Kidney (tissue), 14 donors: ENCODE results near the gene RNF175. TPM values are rescaled to one million over a fixed set of nuclear protein-coding genes. Genes with fewer than 3 reads are reported as not detected.

Experiments
- DNase-seq, 5 donors: peaks; one replicate each; pipeline ENCODE4 v3.0.0-alpha.2; 2013 to 2020
- FAIRE-seq: peaks from 2 replicates; lab custom pipeline; 2012; peaks lifted over from hg19 to GRCh38; lab: Jason Lieb, UNC
- H3K27ac ChIP-seq, 2 donors: one replicate each; pipeline ENCODE4 v1.7.0; 2013; ENCODE audit warnings: low read depth in 2 of 2, low read length in 2 of 2, inconsistent platforms in 1 of 2
- H3K27me3 ChIP-seq: one replicate; pipeline ENCODE4 v1.7.1; 2013; ENCODE audit warnings: low read length, inconsistent platforms; ENCODE audit not compliant: control insufficient read depth, insufficient read depth
- H3K36me3 ChIP-seq, 3 donors: one replicate each; pipeline versions ENCODE4 v1.7.0 to v1.7.1; 2013; ENCODE audit warnings: low read length in 3 of 3, control low read depth in 1 of 3, inconsistent platforms in 1 of 3; ENCODE audit not compliant: insufficient read depth in 3 of 3, control insufficient read depth in 2 of 3
- H3K4me1 ChIP-seq, 3 donors: one replicate each; pipeline versions ENCODE4 v1.7.0 to v1.7.1; 2013; ENCODE audit warnings: low read length in 3 of 3, inconsistent platforms in 1 of 3, low read depth in 1 of 3; ENCODE audit not compliant: control insufficient read depth in 2 of 3, insufficient read depth in 2 of 3
- H3K4me3 ChIP-seq, 3 donors: one replicate each; pipeline versions ENCODE4 v1.7.0 to v1.8.1; 2013; ENCODE audit warnings: low read length in 3 of 3, control low read depth in 1 of 3, inconsistent platforms in 1 of 3
- H3K9ac ChIP-seq, 3 donors: one replicate each; pipeline versions ENCODE4 v1.7.0 to v1.7.1; 2013; ENCODE audit warnings: low read length in 3 of 3, control low read depth in 1 of 3, inconsistent platforms in 1 of 3
- H3K9me3 ChIP-seq, 3 donors: one replicate each; pipeline versions ENCODE4 v1.7.0 to v1.7.1; 2013; ENCODE audit warnings: low read length in 3 of 3, control low read depth in 1 of 3, inconsistent platforms in 1 of 3; ENCODE audit not compliant: control insufficient read depth in 2 of 3, insufficient read depth in 1 of 3
- CTCF ChIP-seq: IDR thresholded peaks from 3 replicates; pipeline ENCODE4 v1.5.1; 2012; ENCODE audit warnings: mild to moderate bottlenecking, moderate library complexity, borderline replicate concordance; ENCODE audit not compliant: insufficient read depth; ENCODE audit errors: extremely low read depth
- intact Hi-C: fragments of 100-400 bp; cut with DNase I; formaldehyde crosslinking; loops from one replicate; pipeline ENCODE4 v1.11.1; 2022
- polyA plus RNA-seq: library from polyadenylated mRNA; stranded (reverse); fragments of 350-450 nt; fragmentation: Illumina TruSeq; extraction: RNeasy Lipid Tissue Mini Kit (QIAGEN cat#74804); gene quantifications from one replicate; pipeline ENCODE4 v1.2.3, GENCODE V29; 2014; ENCODE audit warnings: low read depth, low replicate concordance; ENCODE audit not compliant: insufficient read depth
- total RNA-seq: library from RNA; stranded (reverse); fragmentation: NEBNext Ultra II Directional; extraction: Animal tissue kit (Norgen Biotek cat#: 25700); gene quantifications from one replicate; pipeline ENCODE4 v1.2.1, GENCODE V29; 2021
- donor health status: control.
- donor health status: control.
- donor health status: control.
- donor health status: control.
- donor health status: control.
- donor health status: DM: yes; HTN: yes; CAD: no.
- donor health status: Normal renal cell carcinoma (clear cell type).

The RNF175 gene
- total and polyA plus RNA-seq, 2 donors from 2014 or later, result 0.25 TPM; not detected in 1

- no peak for TF ChIP-seq CTCF
- peak; percentile 77 for FAIRE-seq
- DNase-seq, result peak in 2 of 5 donors; percentile 46 to 60
- Histone ChIP-seq H3K4me1 (peaks cover 0 to 3% (median 0%) of the 10 kb centered on the region in 3 donors), H3K36me3 (no peaks in the 10 kb centered on the region), H3K9ac (no peak overlapping the region), H3K9me3 (no peaks in the 10 kb centered on the region), H3K4me3 (no peak overlapping the region), H3K27ac (no peak overlapping the region), H3K27me3 (peaks cover 12% of the 10 kb centered on the region)
- intact Hi-C loops, result no loop called here
Measured at GRCh38 chr4:153785910-153786721, 26.3 kb upstream of the RNF175 start.

GRCh38 chr4:153784166-153784699 lies 24.4 kb upstream of the RNF175 start:
- no peak for TF ChIP-seq CTCF
- Histone ChIP-seq H3K4me1 (peaks cover 0 to 3% (median 0%) of the 10 kb centered on the region in 3 donors), H3K27me3 (peaks cover 4% of the 10 kb centered on the region), H3K9ac (no peak overlapping the region), H3K27ac (no peak overlapping the region), H3K9me3 (no peaks in the 10 kb centered on the region), H3K36me3 (no peaks in the 10 kb centered on the region), H3K4me3 (no peak overlapping the region)
- intact Hi-C loops, result no loop called here
- FAIRE-seq (no peak), DNase-seq (no peak)

GRCh38 chr4:153782581-153782980 lies 22.8 kb upstream of the RNF175 start:
- Histone ChIP-seq H3K27me3 (no peaks in the 10 kb centered on the region), H3K9ac (no peak overlapping the region), H3K4me1 (no peaks in the 10 kb centered on the region), H3K36me3 (no peaks in the 10 kb centered on the region), H3K4me3 (no peak overlapping the region), H3K27ac (no peak overlapping the region), H3K9me3 (peaks cover 0 to 5% (median 3%) of the 10 kb centered on the region in 3 donors)
- intact Hi-C loops, result no loop called here
- DNase-seq (peak in 1 of 5 donors; percentile 26), FAIRE-seq (no peak)
- TF ChIP-seq CTCF, result no peak
